ENCODE data around the gene PLA2G4E. TPM values are rescaled to one million over a fixed set of nuclear protein-coding genes. Genes with fewer than 3 reads are reported as not detected.

The PLA2G4E gene
- total RNA-seq, 1 experiment from 2014 or later: not detected

- intact Hi-C loops (cut with micrococcal nuclease; ENCODE audit: unreplicated experiment): loop anchor here (10.0 kb wide), 1 partner anchor 502 kb away; no protein-coding TSS in a partner anchor
- Histone ChIP-seq H3K36me3 (ENCODE audit: insufficient read depth, low read length, poor library complexity, severe bottlenecking) (no peaks in the 10 kb centered on the region), H3K27me3 (replicated peaks; ENCODE audit: insufficient read depth, low read depth, low read length, poor library complexity) (no peaks in the 10 kb centered on the region), H3K9me3 (ENCODE audit: low read depth, low read length, poor library complexity, severe bottlenecking) (no peaks in the 10 kb centered on the region), H3K4me3 (ENCODE audit: low read depth, low read length, poor library complexity, severe bottlenecking) (peak within 1 kb of the TSS; percentile 77), H3K4me1 (ENCODE audit: insufficient read depth, low read length, poor library complexity, severe bottlenecking) (peaks cover 37% of the 10 kb centered on the region), H3K27ac (ENCODE audit: low read depth, low read length, poor library complexity, severe bottlenecking) (peak within 1 kb of the TSS; percentile 79)
- BruUV-seq (replicated peaks): no TSS peak
- peak; percentile 99 for DNase-seq (ENCODE audit: low spot score)
- ChIA-PET POLR2A (ENCODE audit: low non-redundant PET) (no interaction called here), CTCF (no interaction called here)
- TF ChIP-seq EZH2 (IDR thresholded peaks at IDR 0.05; ENCODE audit: borderline replicate concordance, low read depth, low read length, poor library complexity, severe bottlenecking): no peak
- no peak for TF ChIP-seq CTCF (conservative IDR thresholded peaks at IDR 0.05; ENCODE audit: low read depth, low read length)
These were observed 48.3 kb downstream of the PLA2G4E start, which contains the start of gene EHD4 for GRCh38 chr15:41972253-41973242. Gene EHD4, minus strand, starts transcription at chr15:41972557. Its CDS starts 63 bp downstream, at chr15:41972494.

GRCh38 chr15:41971895-41972252 is 49.0 kb downstream of the PLA2G4E start:
- no peak for DNase-seq (ENCODE audit: low spot score)
- Histone ChIP-seq H3K9me3 (ENCODE audit: low read depth, low read length, poor library complexity, severe bottlenecking) (no peaks in the 10 kb centered on the region), H3K4me3 (ENCODE audit: low read depth, low read length, poor library complexity, severe bottlenecking) (peak overlapping the region; percentile 77), H3K36me3 (ENCODE audit: insufficient read depth, low read length, poor library complexity, severe bottlenecking) (no peaks in the 10 kb centered on the region), H3K4me1 (ENCODE audit: insufficient read depth, low read length, poor library complexity, severe bottlenecking) (peaks cover 43% of the 10 kb centered on the region), H3K27ac (ENCODE audit: low read depth, low read length, poor library complexity, severe bottlenecking) (peak overlapping the region; percentile 79), H3K27me3 (replicated peaks; ENCODE audit: insufficient read depth, low read depth, low read length, poor library complexity) (no peaks in the 10 kb centered on the region)
- CTCF ChIA-PET: no interaction called here
- POLR2A ChIA-PET (ENCODE audit: low non-redundant PET): no interaction called here
- intact Hi-C loops (cut with micrococcal nuclease; ENCODE audit: unreplicated experiment): loop anchor here (10.0 kb wide), 1 partner anchor 503 kb away; no protein-coding TSS in a partner anchor
- no peak for TF ChIP-seq EZH2 (IDR thresholded peaks at IDR 0.05; ENCODE audit: borderline replicate concordance, low read depth, low read length, poor library complexity, severe bottlenecking)
- TF ChIP-seq CTCF (conservative IDR thresholded peaks at IDR 0.05; ENCODE audit: low read depth, low read length): no peak
- no TSS peak for BruUV-seq (replicated peaks)

- ChIA-PET POLR2A (ENCODE audit: low non-redundant PET) (no interaction called here), CTCF (no interaction called here)
- TF ChIP-seq EZH2 (IDR thresholded peaks at IDR 0.05; ENCODE audit: borderline replicate concordance, low read depth, low read length, poor library complexity, severe bottlenecking) (no peak), CTCF (conservative IDR thresholded peaks at IDR 0.05; ENCODE audit: low read depth, low read length) (no peak)
- BruUV-seq (replicated peaks): TSS peak; percentile 47
- Histone ChIP-seq H3K9me3 (ENCODE audit: low read depth, low read length, poor library complexity, severe bottlenecking) (no peaks in the 10 kb centered on the region), H3K27me3 (replicated peaks; ENCODE audit: insufficient read depth, low read depth, low read length, poor library complexity) (no peaks in the 10 kb centered on the region), H3K4me3 (ENCODE audit: low read depth, low read length, poor library complexity, severe bottlenecking) (peak overlapping the region; percentile 77), H3K36me3 (ENCODE audit: insufficient read depth, low read length, poor library complexity, severe bottlenecking) (no peaks in the 10 kb centered on the region), H3K27ac (ENCODE audit: low read depth, low read length, poor library complexity, severe bottlenecking) (peak overlapping the region; percentile 79), H3K4me1 (ENCODE audit: insufficient read depth, low read length, poor library complexity, severe bottlenecking) (peaks cover 47% of the 10 kb centered on the region)
- intact Hi-C loops (cut with micrococcal nuclease; ENCODE audit: unreplicated experiment): loop anchor here (10.0 kb wide), 1 partner anchor 504 kb away; no protein-coding TSS in a partner anchor
- DNase-seq (ENCODE audit: low spot score): peak; percentile 83
These were observed 49.5 kb downstream of the PLA2G4E start for GRCh38 chr15:41971089-41971894.
